A549 (cell line): Measurements from ENCODE around the gene INPP5K. TPM values are rescaled to one million over a fixed set of nuclear protein-coding genes. Genes with fewer than 3 reads are reported as not detected.

Experiments
- ATAC-seq, 2 experiments: fragments of 200-7000 bp in 1 of 2; fragments of >200 bp in 1 of 2; cut with Nextera tagmentation in 1 of 2; cut with Tn5 transposase in 1 of 2; 3 replicates each; pipeline versions ENCODE4 v1.8.0 to v1.9.1; 2018 to 2020; ENCODE audit warnings: mild to moderate bottlenecking in 1 of 2, moderate library complexity in 1 of 2
- CTCF ChIA-PET: fragments of 300-600 bp; sonication (Branson Sonifier 250); formaldehyde crosslinking; extraction: SDS; loops from one replicate; lab custom pipeline; 2021; ENCODE audit warnings: antibody characterized with exemption, inconsistent platforms; lab: Yijun Ruan, JAX
- POLR2A ChIA-PET: fragments of 350-600 bp; formaldehyde crosslinking; extraction: SDS; loops from one replicate; lab custom pipeline; 2021; ENCODE audit warnings: antibody characterized with exemption, inconsistent platforms; lab: Yijun Ruan, JAX
- DNase-seq, 2 experiments: peaks; one replicate each; pipeline versions ENCODE4 v3.0.0 to v3.0.0-alpha.2; 2011 to 2016; ENCODE audit warnings: low read depth in 1 of 2, low spot score in 1 of 2
- FAIRE-seq: peaks from 2 replicates; lab custom pipeline; 2011; peaks lifted over from hg19 to GRCh38; lab: Jason Lieb, UNC
- H3K27ac ChIP-seq, 2 experiments: fragments of >200 bp; sonication (Bioruptor Twin); formaldehyde crosslinking; 3 replicates each; pipeline ENCODE4 v1.5.1; 2016 to 2017
- H3K4me1 ChIP-seq: fragments of >200 bp; sonication (Bioruptor Twin); formaldehyde crosslinking; 3 replicates; pipeline ENCODE4 v1.6.1; 2016
- H3K4me2 ChIP-seq: fragments of >200 bp; sonication (Bioruptor Twin); formaldehyde crosslinking; 3 replicates; pipeline ENCODE4 v1.6.1; 2016
- H3K4me3 ChIP-seq: fragments of >200 bp; sonication (Bioruptor Twin); formaldehyde crosslinking; 3 replicates; pipeline ENCODE4 v1.5.1; 2016
- H3K9me3 ChIP-seq: fragments of >200 bp; sonication (Bioruptor Twin); formaldehyde crosslinking; 3 replicates; pipeline ENCODE4 v1.6.1; 2016
- CEBPB ChIP-seq, 2 experiments: fragments of >200 bp in 1 of 2; sonication (Bioruptor Twin) in 1 of 2; formaldehyde crosslinking in 1 of 2; IDR thresholded peaks; 2 replicates each; pipeline ENCODE4 v1.6.1; 2012 to 2016
- GATA3 ChIP-seq: IDR thresholded peaks from 2 replicates; pipeline ENCODE4 v1.6.1; 2012; ENCODE audit warnings: borderline replicate concordance
- HOXB5 ChIP-seq: fragments of 250-450 bp; sonication (Bioruptor Pico); IDR thresholded peaks from 2 replicates; pipeline ENCODE4 v1.5.0; 2020; ENCODE audit warnings: mild to moderate bottlenecking, moderate library complexity
- JUN ChIP-seq, 2 experiments: fragments of >200 bp; sonication (Bioruptor Twin); formaldehyde crosslinking; IDR thresholded peaks; 2 replicates in 1 of 2; 3 replicates in 1 of 2; pipeline ENCODE4 v1.6.1; 2016 to 2017
- JUNB ChIP-seq: fragments of >200 bp; sonication (Bioruptor Twin); formaldehyde crosslinking; IDR thresholded peaks from 2 replicates; pipeline ENCODE4 v1.6.1; 2016
- KDM5A ChIP-seq: fragments of 200-600 bp; sonication (generic); IDR thresholded peaks from 2 replicates; pipeline ENCODE4 v1.6.1; 2016; ENCODE audit warnings: antibody characterized with exemption, mild to moderate bottlenecking
- MYC ChIP-seq: IDR thresholded peaks from 2 replicates; pipeline ENCODE4 v1.6.1; 2012; ENCODE audit warnings: mild to moderate bottlenecking, inconsistent platforms, low read length, improper control_type of control experiment, borderline replicate concordance
- NPAS2 ChIP-seq: fragments of 250-450 bp; sonication (Bioruptor Pico); IDR thresholded peaks from 2 replicates; pipeline ENCODE4 v1.8.0; 2022; ENCODE audit warnings: mild to moderate bottlenecking, moderate library complexity, borderline replicate concordance
- RAD21 ChIP-seq, 2 experiments: fragments of >200 bp in 1 of 2; sonication (Bioruptor Twin) in 1 of 2; formaldehyde crosslinking in 1 of 2; IDR thresholded peaks in 1 of 2; conservative IDR thresholded peaks in 1 of 2; 2 replicates in 1 of 2; 3 replicates in 1 of 2; pipeline ENCODE4 v1.6.1; 2012 to 2018; ENCODE audit warnings: inconsistent platforms in 1 of 2
- SMC3 ChIP-seq: fragments of >200 bp; sonication (Bioruptor Twin); formaldehyde crosslinking; IDR thresholded peaks from 3 replicates; pipeline ENCODE4 v1.6.1; 2018; ENCODE audit warnings: inconsistent platforms
- TP53 ChIP-seq: fragments of 250-450 bp; sonication (Bioruptor Pico); IDR thresholded peaks from 2 replicates; pipeline ENCODE4 v1.5.0; 2021; ENCODE audit warnings: mild to moderate bottlenecking, moderate library complexity
- WGBS: methylation state at CpG from one replicate; pipeline ENCODE4 v1.1.6; 2017; ENCODE audit errors: missing lambda C conversion rate; 5-methylcytosine and 5-hydroxymethylcytosine counted together
- polyA plus RNA-seq, 4 experiments: library from polyadenylated mRNA; depleted of rRNA in 3 of 4; stranded (reverse); fragments of >200 nt; fragmentation: RNase III in 1 of 4; extraction: RNeasy Plus Mini Kit Qiagen cat#74134 plus additional on column Dnase treatment in 1 of 4; gene quantifications; 2 replicates in 3 of 4; 3 replicates in 1 of 4; pipeline ENCODE4 v1.2.3, GENCODE V29; 2011 to 2017
- TF ChIP-seq, protein P1 (sequence below): fragments of >200 bp; sonication (Bioruptor Twin); formaldehyde crosslinking; IDR thresholded peaks from 3 replicates; pipeline ENCODE4 v1.6.1; 2016
- TF ChIP-seq, protein P2 (sequence below): IDR thresholded peaks from 2 replicates; pipeline ENCODE4 v1.6.1; 2012; ENCODE audit warnings: low read depth, borderline replicate concordance
- TF ChIP-seq, protein P3 (sequence below): fragments of >200 bp; sonication (Bioruptor Twin); formaldehyde crosslinking; IDR thresholded peaks from 2 replicates; pipeline ENCODE4 v1.6.1; 2016
- TF ChIP-seq, protein P4 (sequence below): fragments of 200-600 bp; sonication (generic); IDR thresholded peaks from 2 replicates; pipeline ENCODE4 v1.6.1; 2016; ENCODE audit warnings: antibody characterized with exemption, mild to moderate bottlenecking, moderate library complexity
- TF ChIP-seq, protein P5 (sequence below): fragments of 250-450 bp; sonication (Bioruptor Pico); IDR thresholded peaks from 2 replicates; pipeline ENCODE4 v1.5.0; 2021; ENCODE audit warnings: mild to moderate bottlenecking, moderate library complexity, borderline replicate concordance
- TF ChIP-seq, protein P6 (sequence below): fragments of 250-450 bp; sonication (Bioruptor Pico); IDR thresholded peaks from 2 replicates; pipeline ENCODE4 v1.5.0; 2020; ENCODE audit warnings: low read depth, mild to moderate bottlenecking, moderate library complexity
- TF ChIP-seq, protein P7 (sequence below): fragments of 450-650 bp; IDR thresholded peaks from 2 replicates; pipeline ENCODE4 v1.6.1; 2014; ENCODE audit warnings: antibody characterized with exemption
- TF ChIP-seq, protein P8 (sequence below): IDR thresholded peaks from 2 replicates; pipeline ENCODE4 v1.6.1; 2012
- TF ChIP-seq, protein P9 (sequence below): IDR thresholded peaks from 2 replicates; pipeline ENCODE4 v1.6.1; 2012

INPP5K gene
- polyA plus RNA-seq, 2 of the 4 experiments (the other 2 are of a cell fraction) = 24.3 to 30.8 TPM

DNA sequence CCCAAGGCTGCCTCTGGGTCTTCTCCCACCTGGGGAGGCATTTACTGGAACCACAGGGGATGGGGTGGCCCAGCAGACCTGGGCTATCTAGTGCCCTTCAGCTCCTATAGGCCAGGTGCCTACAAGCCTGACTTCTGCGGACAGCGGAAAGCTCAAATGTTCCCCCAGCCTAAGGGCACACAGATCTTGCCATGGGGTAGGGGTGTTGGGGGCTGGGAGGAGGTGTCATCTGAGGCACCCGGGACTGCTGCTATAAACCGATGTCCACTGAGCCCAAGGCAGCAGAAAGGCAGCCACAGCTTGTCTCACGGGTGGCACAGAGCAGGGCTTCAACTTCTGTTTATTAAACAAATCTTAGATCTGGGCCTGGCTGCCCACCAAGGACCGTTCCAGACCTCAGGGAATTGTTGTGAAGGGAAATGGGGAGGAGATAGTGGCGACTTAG is 27.6 kb downstream of the INPP5K start:
- DNase-seq (no peak), ATAC-seq (no peak)
- peak overlapping the region; percentile 96 for H3K4me2 ChIP-seq
- WGBS = 83% methylated on average over 7 of the region's 7 CpGs
- no peaks in the 10 kb centered on the region for H3K9me3 ChIP-seq
- H3K4me1 ChIP-seq = peaks cover 57% of the 10 kb centered on the region
- POLR2A ChIA-PET = interaction anchor here (0.8 to 4.2 kb wide), 4 partner anchors 12 to 228 kb away, joined by 3 to 29 read pairs (median 4); partner anchors contain the start of genes INPP5K and YWHAE
- CTCF ChIA-PET = interaction anchor here (0.7 to 5.4 kb wide), 7 partner anchors 9 to 230 kb away, joined by 3 to 27 read pairs (median 4); partner anchors contain the start of gene INPP5K
- peak overlapping the region; percentile 82 for H3K4me3 ChIP-seq
- TF ChIP-seq HOXB5 (CRISPR knock-in tag) = 0 out of 2 replicates have a peak, but pooled peaks have one; percentile 17
- TF ChIP-seq GATA3 = 0 out of 2 replicates have a peak, but pooled peaks have one; percentile 14
- TF ChIP-seq NPAS2 (CRISPR knock-in tag) = no peak
- TF ChIP-seq, all 56 proteins: peak for 2
- FAIRE-seq = no peak
- H3K27ac ChIP-seq = peak overlapping the region; percentile 97

DNA sequence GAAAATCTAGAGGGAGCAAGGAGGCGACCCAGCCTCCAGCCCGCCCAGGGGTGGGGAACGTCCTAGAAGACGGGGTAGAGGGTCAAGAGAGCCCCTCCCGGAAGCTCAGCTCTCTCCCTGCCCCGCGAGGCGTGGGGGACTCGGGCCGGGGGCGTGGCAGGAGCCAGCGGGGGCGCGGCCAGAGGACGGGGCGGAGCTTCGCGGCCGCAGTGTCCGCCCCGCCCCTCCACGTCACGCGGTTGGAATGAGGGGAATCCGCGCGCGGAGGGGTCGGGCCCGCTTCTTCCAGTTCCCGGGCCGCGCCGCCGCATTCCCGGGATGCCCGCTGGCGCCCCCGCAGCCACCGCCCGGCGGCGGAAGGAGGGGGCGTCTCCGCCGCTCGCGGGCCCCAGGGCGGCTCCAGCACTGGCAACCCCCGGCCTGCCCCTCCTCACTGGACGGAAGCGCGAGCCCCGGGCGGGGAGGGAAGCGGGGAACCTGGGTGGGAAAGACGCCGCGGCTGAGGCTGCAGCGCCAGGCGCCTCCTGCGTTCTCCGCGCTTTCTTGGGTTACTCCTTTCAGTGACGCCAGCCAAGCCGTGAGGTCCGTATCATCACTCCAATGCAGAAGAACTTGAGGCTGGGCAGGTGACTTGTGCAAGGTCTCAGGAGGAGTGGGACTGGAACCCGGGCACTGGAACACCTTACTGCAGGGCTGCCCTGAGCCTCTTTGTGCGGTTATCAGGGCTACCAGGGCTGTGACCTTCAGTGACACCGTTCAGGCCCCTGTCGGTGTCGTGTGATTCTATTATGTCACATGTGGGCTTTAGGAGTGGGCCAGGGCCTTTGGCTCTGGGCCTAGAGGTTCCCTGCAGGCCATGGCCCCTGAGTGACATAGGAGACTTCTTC is 28.2 kb downstream of the INPP5K start:
- DNase-seq (peak; percentile 74 to 90), FAIRE-seq (no peak), ATAC-seq (peak; percentile 17 to 39)
- H3K27ac ChIP-seq = peak overlapping the region; percentile 97
- no peaks in the 10 kb centered on the region for H3K9me3 ChIP-seq
- H3K4me3 ChIP-seq = peak overlapping the region; percentile 82
- peaks cover 61% of the 10 kb centered on the region for H3K4me1 ChIP-seq
- POLR2A ChIA-PET = interaction anchor here (0.5 to 4.2 kb wide), 14 partner anchors 12 to 234 kb away, joined by 3 to 29 read pairs (median 4); partner anchors contain the start of genes CRK, INPP5K, SLC43A2 and YWHAE
- 5% methylated on average over 33 of the region's 72 CpGs for WGBS
- H3K4me2 ChIP-seq = peak overlapping the region; percentile 96
- CTCF ChIA-PET = interaction anchor here (0.6 to 5.4 kb wide), 14 partner anchors 9 to 229 kb away, joined by 3 to 27 read pairs (median 4); partner anchors contain the start of genes INPP5K and RILP
- peak; percentile 32; the same call in 1 of the 3 replicates for TF ChIP-seq SMC3
- TF ChIP-seq TP53 (CRISPR knock-in tag) = 0 out of 2 replicates have a peak, but pooled peaks have one; percentile 36
- TF ChIP-seq, protein P1, sequence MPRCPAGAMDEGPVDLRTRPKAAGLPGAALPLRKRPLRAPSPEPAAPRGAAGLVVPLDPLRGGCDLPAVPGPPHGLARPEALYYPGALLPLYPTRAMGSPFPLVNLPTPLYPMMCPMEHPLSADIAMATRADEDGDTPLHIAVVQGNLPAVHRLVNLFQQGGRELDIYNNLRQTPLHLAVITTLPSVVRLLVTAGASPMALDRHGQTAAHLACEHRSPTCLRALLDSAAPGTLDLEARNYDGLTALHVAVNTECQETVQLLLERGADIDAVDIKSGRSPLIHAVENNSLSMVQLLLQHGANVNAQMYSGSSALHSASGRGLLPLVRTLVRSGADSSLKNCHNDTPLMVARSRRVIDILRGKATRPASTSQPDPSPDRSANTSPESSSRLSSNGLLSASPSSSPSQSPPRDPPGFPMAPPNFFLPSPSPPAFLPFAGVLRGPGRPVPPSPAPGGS = peak; percentile 27; the same call in 1 of the 3 replicates
- TF ChIP-seq, protein P2, sequence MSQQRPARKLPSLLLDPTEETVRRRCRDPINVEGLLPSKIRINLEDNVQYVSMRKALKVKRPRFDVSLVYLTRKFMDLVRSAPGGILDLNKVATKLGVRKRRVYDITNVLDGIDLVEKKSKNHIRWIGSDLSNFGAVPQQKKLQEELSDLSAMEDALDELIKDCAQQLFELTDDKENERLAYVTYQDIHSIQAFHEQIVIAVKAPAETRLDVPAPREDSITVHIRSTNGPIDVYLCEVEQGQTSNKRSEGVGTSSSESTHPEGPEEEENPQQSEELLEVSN = 0 out of 2 replicates have a peak, but pooled peaks have one; percentile 18
- no peak for TF ChIP-seq RAD21 (conservative IDR thresholded peaks at IDR 0.05 in 1 of 2, IDR thresholded peaks at IDR 0.05 in 1 of 2)
- TF ChIP-seq, protein P3, sequence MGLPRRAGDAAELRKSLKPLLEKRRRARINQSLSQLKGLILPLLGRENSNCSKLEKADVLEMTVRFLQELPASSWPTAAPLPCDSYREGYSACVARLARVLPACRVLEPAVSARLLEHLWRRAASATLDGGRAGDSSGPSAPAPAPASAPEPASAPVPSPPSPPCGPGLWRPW = no peak
- TF ChIP-seq HOXB5 (CRISPR knock-in tag) = no peak
- TF ChIP-seq, protein P4, sequence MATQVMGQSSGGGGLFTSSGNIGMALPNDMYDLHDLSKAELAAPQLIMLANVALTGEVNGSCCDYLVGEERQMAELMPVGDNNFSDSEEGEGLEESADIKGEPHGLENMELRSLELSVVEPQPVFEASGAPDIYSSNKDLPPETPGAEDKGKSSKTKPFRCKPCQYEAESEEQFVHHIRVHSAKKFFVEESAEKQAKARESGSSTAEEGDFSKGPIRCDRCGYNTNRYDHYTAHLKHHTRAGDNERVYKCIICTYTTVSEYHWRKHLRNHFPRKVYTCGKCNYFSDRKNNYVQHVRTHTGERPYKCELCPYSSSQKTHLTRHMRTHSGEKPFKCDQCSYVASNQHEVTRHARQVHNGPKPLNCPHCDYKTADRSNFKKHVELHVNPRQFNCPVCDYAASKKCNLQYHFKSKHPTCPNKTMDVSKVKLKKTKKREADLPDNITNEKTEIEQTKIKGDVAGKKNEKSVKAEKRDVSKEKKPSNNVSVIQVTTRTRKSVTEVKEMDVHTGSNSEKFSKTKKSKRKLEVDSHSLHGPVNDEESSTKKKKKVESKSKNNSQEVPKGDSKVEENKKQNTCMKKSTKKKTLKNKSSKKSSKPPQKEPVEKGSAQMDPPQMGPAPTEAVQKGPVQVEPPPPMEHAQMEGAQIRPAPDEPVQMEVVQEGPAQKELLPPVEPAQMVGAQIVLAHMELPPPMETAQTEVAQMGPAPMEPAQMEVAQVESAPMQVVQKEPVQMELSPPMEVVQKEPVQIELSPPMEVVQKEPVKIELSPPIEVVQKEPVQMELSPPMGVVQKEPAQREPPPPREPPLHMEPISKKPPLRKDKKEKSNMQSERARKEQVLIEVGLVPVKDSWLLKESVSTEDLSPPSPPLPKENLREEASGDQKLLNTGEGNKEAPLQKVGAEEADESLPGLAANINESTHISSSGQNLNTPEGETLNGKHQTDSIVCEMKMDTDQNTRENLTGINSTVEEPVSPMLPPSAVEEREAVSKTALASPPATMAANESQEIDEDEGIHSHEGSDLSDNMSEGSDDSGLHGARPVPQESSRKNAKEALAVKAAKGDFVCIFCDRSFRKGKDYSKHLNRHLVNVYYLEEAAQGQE = peak; percentile 39
- TF ChIP-seq, protein P5, sequence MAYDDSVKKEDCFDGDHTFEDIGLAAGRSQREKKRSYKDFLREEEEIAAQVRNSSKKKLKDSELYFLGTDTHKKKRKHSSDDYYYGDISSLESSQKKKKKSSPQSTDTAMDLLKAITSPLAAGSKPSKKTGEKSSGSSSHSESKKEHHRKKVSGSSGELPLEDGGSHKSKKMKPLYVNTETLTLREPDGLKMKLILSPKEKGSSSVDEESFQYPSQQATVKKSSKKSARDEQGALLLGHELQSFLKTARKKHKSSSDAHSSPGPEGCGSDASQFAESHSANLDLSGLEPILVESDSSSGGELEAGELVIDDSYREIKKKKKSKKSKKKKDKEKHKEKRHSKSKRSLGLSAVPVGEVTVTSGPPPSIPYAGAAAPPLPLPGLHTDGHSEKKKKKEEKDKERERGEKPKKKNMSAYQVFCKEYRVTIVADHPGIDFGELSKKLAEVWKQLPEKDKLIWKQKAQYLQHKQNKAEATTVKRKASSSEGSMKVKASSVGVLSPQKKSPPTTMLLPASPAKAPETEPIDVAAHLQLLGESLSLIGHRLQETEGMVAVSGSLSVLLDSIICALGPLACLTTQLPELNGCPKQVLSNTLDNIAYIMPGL (CRISPR knock-in tag) = no peak
- no peak for TF ChIP-seq CEBPB (IDR thresholded peaks at IDR 0.05)
- TF ChIP-seq, protein P6, sequence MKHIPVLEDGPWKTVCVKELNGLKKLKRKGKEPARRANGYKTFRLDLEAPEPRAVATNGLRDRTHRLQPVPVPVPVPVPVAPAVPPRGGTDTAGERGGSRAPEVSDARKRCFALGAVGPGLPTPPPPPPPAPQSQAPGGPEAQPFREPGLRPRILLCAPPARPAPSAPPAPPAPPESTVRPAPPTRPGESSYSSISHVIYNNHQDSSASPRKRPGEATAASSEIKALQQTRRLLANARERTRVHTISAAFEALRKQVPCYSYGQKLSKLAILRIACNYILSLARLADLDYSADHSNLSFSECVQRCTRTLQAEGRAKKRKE (CRISPR knock-in tag) = no peak
- peak; percentile 41 to 92 for TF ChIP-seq JUN (IDR thresholded peaks at IDR 0.05)
- no peak for TF ChIP-seq KDM5A
- TF ChIP-seq, protein P7, sequence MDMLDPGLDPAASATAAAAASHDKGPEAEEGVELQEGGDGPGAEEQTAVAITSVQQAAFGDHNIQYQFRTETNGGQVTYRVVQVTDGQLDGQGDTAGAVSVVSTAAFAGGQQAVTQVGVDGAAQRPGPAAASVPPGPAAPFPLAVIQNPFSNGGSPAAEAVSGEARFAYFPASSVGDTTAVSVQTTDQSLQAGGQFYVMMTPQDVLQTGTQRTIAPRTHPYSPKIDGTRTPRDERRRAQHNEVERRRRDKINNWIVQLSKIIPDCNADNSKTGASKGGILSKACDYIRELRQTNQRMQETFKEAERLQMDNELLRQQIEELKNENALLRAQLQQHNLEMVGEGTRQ = peak; percentile 35; the same call in 1 of the 2 replicates
- TF ChIP-seq JUNB = peak; percentile 15; the same call in 1 of the 2 replicates
- TF ChIP-seq, protein P8, sequence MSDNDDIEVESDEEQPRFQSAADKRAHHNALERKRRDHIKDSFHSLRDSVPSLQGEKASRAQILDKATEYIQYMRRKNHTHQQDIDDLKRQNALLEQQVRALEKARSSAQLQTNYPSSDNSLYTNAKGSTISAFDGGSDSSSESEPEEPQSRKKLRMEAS = peak; percentile 42; the same call in 1 of the 2 replicates
- TF ChIP-seq, protein P9, sequence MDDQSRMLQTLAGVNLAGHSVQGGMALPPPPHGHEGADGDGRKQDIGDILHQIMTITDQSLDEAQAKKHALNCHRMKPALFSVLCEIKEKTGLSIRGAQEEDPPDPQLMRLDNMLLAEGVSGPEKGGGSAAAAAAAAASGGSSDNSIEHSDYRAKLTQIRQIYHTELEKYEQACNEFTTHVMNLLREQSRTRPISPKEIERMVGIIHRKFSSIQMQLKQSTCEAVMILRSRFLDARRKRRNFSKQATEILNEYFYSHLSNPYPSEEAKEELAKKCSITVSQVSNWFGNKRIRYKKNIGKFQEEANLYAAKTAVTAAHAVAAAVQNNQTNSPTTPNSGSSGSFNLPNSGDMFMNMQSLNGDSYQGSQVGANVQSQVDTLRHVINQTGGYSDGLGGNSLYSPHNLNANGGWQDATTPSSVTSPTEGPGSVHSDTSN = peak; percentile 62; the same call in 1 of the 2 replicates
- TF ChIP-seq MYC = peak; percentile 70; the same call in 1 of the 2 replicates
